Esophagus (tissue), 2 donors: ENCODE results near the gene POLL. TPM values are rescaled to one million over a fixed set of nuclear protein-coding genes. Genes with fewer than 3 reads are reported as not detected.
"Not testable (repeated sequence)": the region's sequence is repeated elsewhere in the genome, so short reads cannot be mapped to it uniquely, and the experiment has no call there.

Experiments
- H3K27ac ChIP-seq, 2 donors: one replicate each; pipeline ENCODE4 v1.5.1; 2013; ENCODE audit warnings: low read depth in 2 of 2, mild to moderate bottlenecking in 2 of 2, inconsistent platforms in 1 of 2, low read length in 1 of 2, moderate library complexity in 1 of 2
- H3K27me3 ChIP-seq, 2 donors: one replicate each; pipeline ENCODE4 v1.6.1; 2013; ENCODE audit warnings: low read length in 2 of 2, control low read depth in 1 of 2, mild to moderate bottlenecking in 1 of 2; ENCODE audit not compliant: insufficient read depth in 2 of 2, control insufficient read depth in 1 of 2
- H3K36me3 ChIP-seq, 2 donors: one replicate each; pipeline ENCODE4 v1.6.1; 2013; ENCODE audit warnings: low read length in 1 of 2; ENCODE audit not compliant: control insufficient read depth in 2 of 2, insufficient read depth in 2 of 2
- H3K4me1 ChIP-seq, 2 donors: one replicate each; pipeline ENCODE4 v1.6.1; 2013; ENCODE audit warnings: low read length in 1 of 2; ENCODE audit not compliant: control insufficient read depth in 2 of 2, insufficient read depth in 2 of 2
- H3K4me3 ChIP-seq, 2 donors: one replicate each; pipeline ENCODE4 v1.5.1; 2013; ENCODE audit warnings: low read length in 2 of 2, mild to moderate bottlenecking in 2 of 2, low read depth in 1 of 2, moderate library complexity in 1 of 2
- H3K9me3 ChIP-seq, 2 donors: one replicate each; pipeline ENCODE4 v1.6.1; 2013; ENCODE audit warnings: mild to moderate bottlenecking in 2 of 2, low read depth in 1 of 2, low read length in 1 of 2, moderate library complexity in 1 of 2; ENCODE audit not compliant: control insufficient read depth in 2 of 2, insufficient read depth in 1 of 2
- WGBS, 2 donors: extraction: QIAGEN DNeasy Blood & Tissue Kit; methylation state at CpG; one replicate each; pipeline ENCODE4 v1.1.7; 2013; 5-methylcytosine and 5-hydroxymethylcytosine counted together
- polyA plus RNA-seq, 2 donors: library from polyadenylated mRNA; stranded (reverse); fragments of 200-250 nt; gene quantifications; one replicate each; pipeline ENCODE4 v1.2.3, GENCODE V29; 2013
- donor health status: healthy with polysubstance abuse.
- donor health status: Bipolar disorder and iron deficiency.

The POLL gene
- polyA plus RNA-seq = 10 to 100 TPM; 13.5 to 24.0 TPM

DNA sequence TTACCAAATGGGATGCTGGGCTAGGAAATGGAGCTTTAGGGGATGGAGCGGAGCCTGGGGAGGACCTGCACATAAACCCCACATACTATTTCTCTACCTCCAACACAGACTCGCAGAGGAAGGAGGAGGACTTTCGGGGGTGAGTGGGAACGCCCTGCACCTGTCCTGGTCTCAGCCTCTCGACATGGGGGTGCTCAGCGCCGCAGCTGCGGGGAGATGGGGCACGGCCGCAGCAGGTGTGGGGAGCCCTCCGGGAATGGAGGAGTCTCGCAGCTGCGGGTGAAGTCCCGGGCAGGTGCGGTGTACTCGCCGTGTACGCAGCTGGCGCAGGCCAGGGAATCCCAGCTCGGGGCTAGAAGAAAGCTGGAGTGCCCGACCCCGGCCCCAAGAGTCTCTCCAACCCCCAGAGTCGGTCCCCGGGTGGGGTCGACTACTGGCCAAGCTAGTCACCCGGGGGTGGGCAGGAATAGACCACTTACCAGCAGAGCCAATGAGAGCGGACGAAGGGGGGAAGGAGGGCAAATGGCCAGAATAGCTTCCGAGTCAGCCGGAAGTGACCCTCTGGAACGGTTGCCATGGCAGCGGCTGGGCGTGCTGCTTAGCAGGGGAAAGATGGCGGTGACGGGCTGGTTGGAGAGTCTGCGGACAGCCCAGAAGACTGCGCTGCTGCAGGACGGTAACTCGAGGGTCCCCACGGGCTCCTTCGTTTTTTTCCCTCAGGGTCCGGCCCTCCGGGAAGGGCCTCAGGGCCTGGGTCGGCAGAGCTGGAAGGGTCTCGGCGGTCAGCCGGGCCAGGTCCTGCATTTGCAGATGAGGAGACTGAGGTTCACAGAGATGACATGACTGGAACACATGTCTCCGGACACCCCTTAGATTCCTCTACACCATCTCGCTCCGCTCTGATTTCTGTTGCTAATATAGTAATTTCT is at the start of gene POLL, which contains the start of gene DPCD:
Gene POLL (minus strand): TSS at position 533 of the 929 bp plus-strand sequence. CDS start 897 bp downstream, outside the sequence.
Gene DPCD (plus strand): TSS at position 597 of the 929 bp plus-strand sequence. CDS start 16 bp downstream, at position 613.
- 0 to 1% methylated on average over 50 of the region's 50 CpGs for WGBS, 2 donors
- peaks cover 6 to 11% of the 10 kb centered on the region in 2 donors for H3K36me3 ChIP-seq

DNA sequence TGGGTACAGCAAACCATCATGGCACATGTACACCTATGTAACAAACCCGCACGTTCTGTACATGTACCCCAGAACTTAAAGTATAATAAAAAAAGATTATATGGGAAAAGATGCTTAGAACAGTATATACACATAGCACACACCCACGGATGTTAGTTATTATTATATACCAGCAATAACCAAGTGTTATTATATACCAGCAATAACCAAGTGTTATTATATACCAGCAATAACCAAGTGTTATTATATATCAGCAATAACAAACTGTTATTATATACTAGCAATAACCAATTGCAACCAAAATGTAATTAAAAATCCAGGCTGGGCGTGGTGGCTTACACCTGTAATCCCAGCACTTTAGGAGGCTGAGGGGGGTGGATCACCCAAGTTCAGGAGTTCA is 45.5 kb upstream of the POLL start:
- WGBS, 2 donors = 94 to 95% methylated on average over 4 of the region's 4 CpGs
- not testable (repeated sequence) for H3K9me3 ChIP-seq, H3K27me3 ChIP-seq, H3K4me1 ChIP-seq, H3K4me3 ChIP-seq, H3K27ac ChIP-seq, H3K36me3 ChIP-seq

More for the DNA sequence above, at the start of gene POLL, which contains the start of gene DPCD:
- Histone ChIP-seq H3K4me1 (peaks cover 6 to 9% of the 10 kb centered on the region in 2 donors), H3K27me3 (no peaks in the 10 kb centered on the region), H3K4me3 (peak within 1 kb of the TSS; percentile 85 to 89), H3K27ac (peak within 1 kb of the TSS; percentile 19 to 72), H3K9me3 (no peaks in the 10 kb centered on the region)

DNA sequence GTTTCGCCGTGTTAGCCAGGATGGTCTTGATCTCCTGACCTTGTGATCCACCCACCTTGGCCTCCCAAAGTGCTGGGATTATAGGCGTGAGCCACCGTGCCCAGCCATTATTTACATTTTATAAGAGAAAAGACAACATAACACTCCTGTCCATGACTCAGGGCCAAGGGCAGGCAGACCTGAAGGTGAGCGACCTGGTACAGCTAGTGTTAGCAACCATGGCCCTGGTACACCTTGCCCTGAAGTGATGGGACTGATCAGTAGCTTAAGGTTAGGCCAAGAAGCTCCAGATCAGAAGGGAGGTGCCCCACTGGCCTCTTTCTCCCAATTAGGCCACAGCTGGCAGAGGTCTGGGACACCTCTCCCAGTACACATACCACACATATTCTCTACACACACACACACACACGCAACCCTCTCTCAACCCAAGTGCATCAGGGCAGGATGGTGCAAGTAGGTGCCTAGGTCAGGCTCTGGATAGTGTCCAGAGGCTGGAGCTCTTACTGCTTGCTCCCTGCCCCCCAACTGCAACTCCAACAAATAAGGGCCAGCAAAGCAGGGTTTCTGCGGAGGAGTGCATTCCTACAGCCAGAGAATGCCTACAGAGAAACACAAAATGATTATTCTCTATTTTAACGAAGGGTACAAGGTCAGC is 43.9 kb upstream of the POLL start:
- H3K27me3 ChIP-seq = no peaks in the 10 kb centered on the region
- H3K9me3 ChIP-seq = no peaks in the 10 kb centered on the region
- H3K4me1 ChIP-seq = no peaks in the 10 kb centered on the region
- H3K36me3 ChIP-seq = peaks cover 0 to 6% of the 10 kb centered on the region in 2 donors
- H3K27ac ChIP-seq = no peak overlapping the region
- no peak overlapping the region for H3K4me3 ChIP-seq
- 79 to 92% methylated on average over 7 to 8 of the region's 8 CpGs for WGBS, 2 donors

DNA sequence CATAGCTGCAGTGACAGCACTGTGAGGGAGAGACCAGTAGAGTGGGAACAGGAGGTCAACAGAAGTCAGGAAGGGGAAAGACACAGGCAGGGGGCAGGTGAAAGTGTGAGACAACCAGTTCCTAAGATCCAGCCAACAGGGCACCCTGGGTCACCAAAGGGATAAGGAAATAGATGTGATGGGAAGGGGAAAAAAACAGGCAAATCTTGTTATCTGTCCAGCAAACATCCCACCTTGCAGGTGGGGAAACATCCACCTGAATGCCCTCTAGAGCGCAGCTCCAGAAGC is 42.5 kb upstream of the POLL start:
- WGBS, 2 donors = 100% methylated on average over 1 of the region's 1 CpG
- Histone ChIP-seq H3K36me3 (peaks cover 0 to 6% of the 10 kb centered on the region in 2 donors), H3K9me3 (no peaks in the 10 kb centered on the region), H3K27ac (no peak overlapping the region), H3K4me1 (peaks cover 0 to 3% of the 10 kb centered on the region in 2 donors), H3K4me3 (no peak overlapping the region), H3K27me3 (no peaks in the 10 kb centered on the region)

DNA sequence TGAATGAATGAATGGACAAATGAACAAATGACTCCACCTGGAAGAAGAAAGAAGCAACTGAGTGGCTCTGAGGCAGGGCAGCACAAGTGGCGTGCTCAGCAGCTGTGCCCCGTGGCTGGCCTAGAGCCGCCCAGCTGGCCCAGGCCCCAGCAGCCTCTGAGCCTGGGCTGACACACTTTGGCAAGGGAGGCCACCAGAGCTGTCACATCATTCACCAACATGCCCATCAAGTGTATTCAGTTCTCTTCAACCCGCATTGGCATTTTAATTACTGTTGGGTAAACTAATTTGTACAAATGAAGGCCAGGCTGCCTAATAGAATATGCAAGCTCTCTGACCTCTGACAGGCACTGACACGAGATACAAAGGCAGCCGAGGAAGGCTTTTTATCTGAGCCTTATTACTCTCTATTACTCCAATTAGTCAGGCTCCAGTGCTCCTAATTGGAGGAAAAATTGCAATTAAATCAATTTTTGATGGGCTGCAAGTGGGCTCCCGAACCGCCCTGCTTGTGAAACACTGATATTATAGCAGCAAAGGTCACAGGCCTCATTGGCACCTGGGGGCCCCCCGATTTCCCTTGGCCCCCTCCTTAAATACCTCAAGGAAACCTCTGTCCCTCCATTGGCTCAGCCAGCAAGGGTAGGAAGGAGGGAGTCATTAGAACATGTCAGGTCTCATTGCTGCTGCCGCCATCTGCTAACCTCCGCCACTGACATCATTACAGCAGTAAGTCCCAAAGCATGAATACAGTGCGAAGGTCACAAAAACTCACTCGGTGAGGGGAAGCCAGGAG is 42.0 kb upstream of the POLL start:
- no peaks in the 10 kb centered on the region for H3K9me3 ChIP-seq
- no peaks in the 10 kb centered on the region for H3K27me3 ChIP-seq
- H3K4me3 ChIP-seq = no peak overlapping the region
- peaks cover 0 to 7% of the 10 kb centered on the region in 2 donors for H3K36me3 ChIP-seq
- H3K4me1 ChIP-seq = peaks cover 0 to 7% of the 10 kb centered on the region in 2 donors
- 84 to 86% methylated on average over 13 of the region's 13 CpGs for WGBS, 2 donors
- H3K27ac ChIP-seq = no peak overlapping the region

DNA sequence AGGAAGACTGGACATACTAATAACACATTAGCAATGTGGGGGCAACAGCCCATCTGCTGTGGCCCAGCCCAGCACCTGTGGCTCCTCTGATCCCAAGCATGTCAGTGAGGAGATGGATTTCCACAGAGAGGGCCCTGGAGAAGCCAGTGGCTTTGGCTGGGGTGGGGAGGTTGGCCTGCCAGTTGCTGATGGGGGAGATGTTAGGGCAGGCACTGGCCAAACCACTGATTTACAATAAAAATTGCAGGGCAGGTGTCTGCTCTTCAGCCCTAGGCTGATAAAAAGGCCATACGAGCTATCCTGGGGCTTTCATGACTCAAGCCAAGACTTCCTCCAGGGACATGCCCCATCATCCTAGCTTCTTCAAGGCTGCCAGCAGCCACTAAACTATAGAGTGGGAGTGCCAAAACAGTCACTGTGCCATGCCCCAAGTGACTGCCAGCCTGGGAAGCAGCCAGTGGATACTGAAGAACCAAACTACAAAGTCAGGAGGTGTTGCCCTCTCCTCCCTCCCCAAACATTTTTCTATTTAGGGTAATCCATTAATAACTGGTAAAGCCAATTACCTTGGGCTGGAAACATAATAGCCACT is 37.9 kb upstream of the POLL start:
- no peak overlapping the region for H3K27ac ChIP-seq

DNA sequence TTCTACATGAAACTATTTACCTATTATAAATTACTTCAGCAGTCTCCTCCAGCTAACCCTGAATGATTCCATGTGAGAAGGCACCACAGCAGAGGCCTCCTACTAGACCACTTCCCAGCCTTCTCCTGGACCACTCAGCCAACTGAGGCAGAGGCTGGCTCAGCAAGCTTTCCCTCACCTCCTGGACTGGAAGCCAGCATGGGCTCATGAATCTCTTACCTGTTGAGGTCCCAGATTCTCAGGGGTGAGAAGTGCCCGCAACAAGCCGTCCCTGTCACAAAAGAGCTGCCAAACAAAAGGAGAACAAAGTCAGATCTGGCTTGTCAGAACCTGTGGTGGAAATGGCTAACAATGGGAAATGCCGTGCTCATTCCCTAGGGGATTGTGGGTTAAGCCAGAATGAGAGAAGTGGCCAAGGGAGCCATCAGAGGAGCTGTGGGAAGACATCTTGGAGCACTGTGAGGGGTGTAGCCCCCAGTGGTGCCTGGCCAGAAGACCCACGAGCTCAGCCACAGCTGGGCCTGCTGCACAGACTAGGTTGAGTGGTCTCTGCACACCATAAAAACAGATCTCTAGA is 36.6 kb upstream of the POLL start:
- H3K27ac ChIP-seq = no peak overlapping the region
- no peaks in the 10 kb centered on the region for H3K9me3 ChIP-seq
- no peak overlapping the region for H3K4me3 ChIP-seq
- WGBS, 2 donors = 49 to 64% methylated on average over 4 of the region's 4 CpGs
- H3K27me3 ChIP-seq = no peaks in the 10 kb centered on the region
- H3K4me1 ChIP-seq = peaks cover 3 to 12% of the 10 kb centered on the region in 2 donors
- peaks cover 3 to 7% of the 10 kb centered on the region in 2 donors for H3K36me3 ChIP-seq

More for the DNA sequence above, 37.9 kb upstream of the POLL start:
- Histone ChIP-seq H3K9me3 (no peaks in the 10 kb centered on the region), H3K27me3 (no peaks in the 10 kb centered on the region), H3K4me1 (peaks cover 3 to 11% of the 10 kb centered on the region in 2 donors), H3K4me3 (no peak overlapping the region), H3K36me3 (peaks cover 3 to 11% of the 10 kb centered on the region in 2 donors)
- WGBS, 2 donors = 48 to 59% methylated on average over 1 of the region's 1 CpG

DNA sequence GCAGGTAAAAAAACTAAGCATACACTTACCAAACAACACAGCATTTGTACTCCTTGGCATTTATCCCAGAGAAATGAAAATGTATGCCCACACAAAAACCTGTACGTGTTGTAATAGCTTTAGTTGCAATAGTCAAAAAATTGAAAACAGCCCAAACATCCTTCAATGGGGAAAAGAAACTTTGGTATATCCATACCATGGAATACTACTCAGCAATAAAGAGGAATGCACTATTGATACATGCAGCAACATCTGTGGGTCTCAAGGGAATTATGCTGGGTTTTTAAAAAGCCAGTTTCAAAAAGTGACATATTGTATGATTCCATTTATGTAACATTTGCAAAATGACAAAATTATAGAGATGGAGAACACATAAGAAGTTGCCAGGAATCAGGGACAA is 35.5 kb upstream of the POLL start:
- Histone ChIP-seq H3K36me3 (peaks cover 3 to 14% of the 10 kb centered on the region in 2 donors), H3K27me3 (no peaks in the 10 kb centered on the region), H3K27ac (no peak overlapping the region), H3K4me3 (no peak overlapping the region), H3K9me3 (no peaks in the 10 kb centered on the region), H3K4me1 (peaks cover 3 to 13% of the 10 kb centered on the region in 2 donors)
- WGBS, 2 donors = 72 to 74% methylated on average over 1 of the region's 1 CpG
